Measurements from ENCODE around the gene SCAI. TPM values are rescaled to one million over a fixed set of nuclear protein-coding genes. Genes with fewer than 3 reads are reported as not detected.

SCAI gene
- total RNA-seq, 4 donors from 2014 or later, result 5.6 to 10.4 (median 7.8) TPM

DNA sequence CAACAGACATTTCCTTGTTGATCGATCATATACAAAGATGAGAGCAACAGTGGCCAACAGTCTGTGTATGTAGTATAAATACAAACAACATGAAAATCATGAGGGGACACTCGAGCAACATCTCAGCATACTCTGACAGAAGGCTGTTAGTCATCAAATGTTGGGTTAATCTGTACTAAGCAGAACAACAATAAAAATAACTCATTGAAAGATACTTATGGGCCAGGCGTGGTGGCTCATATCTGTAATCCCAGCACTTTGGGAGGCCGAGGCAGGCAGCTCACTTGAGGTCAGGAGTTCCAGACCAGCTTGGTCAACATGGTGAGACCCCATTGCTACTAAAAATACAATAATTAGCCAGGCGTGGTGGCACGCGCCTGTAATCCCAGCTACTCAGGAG, 67.3 kb downstream of the SCAI start:
- DNase-seq (ENCODE audit: extremely low spot score), result no peak
- intact Hi-C loops (cut with DNase I), result no loop called here
- no peak for TF ChIP-seq EP300 (IDR thresholded peaks at IDR 0.05)
- no peak for TF ChIP-seq POLR2AphosphoS5 (IDR thresholded peaks at IDR 0.05)
- TF ChIP-seq, protein P1, sequence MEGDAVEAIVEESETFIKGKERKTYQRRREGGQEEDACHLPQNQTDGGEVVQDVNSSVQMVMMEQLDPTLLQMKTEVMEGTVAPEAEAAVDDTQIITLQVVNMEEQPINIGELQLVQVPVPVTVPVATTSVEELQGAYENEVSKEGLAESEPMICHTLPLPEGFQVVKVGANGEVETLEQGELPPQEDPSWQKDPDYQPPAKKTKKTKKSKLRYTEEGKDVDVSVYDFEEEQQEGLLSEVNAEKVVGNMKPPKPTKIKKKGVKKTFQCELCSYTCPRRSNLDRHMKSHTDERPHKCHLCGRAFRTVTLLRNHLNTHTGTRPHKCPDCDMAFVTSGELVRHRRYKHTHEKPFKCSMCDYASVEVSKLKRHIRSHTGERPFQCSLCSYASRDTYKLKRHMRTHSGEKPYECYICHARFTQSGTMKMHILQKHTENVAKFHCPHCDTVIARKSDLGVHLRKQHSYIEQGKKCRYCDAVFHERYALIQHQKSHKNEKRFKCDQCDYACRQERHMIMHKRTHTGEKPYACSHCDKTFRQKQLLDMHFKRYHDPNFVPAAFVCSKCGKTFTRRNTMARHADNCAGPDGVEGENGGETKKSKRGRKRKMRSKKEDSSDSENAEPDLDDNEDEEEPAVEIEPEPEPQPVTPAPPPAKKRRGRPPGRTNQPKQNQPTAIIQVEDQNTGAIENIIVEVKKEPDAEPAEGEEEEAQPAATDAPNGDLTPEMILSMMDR (IDR thresholded peaks at IDR 0.05), result no peak
- no peak for TF ChIP-seq POLR2A (IDR thresholded peaks at IDR 0.05; ENCODE audit: low read depth)
- Histone ChIP-seq H3K27me3 (no peaks in the 10 kb centered on the region), H3K27ac (replicated peaks in 1 of 4) (no peak overlapping the region), H3K4me1 (no peaks in the 10 kb centered on the region), H3K9me3 (no peaks in the 10 kb centered on the region), H3K36me3 (no peaks in the 10 kb centered on the region), H3K4me3 (no peak overlapping the region)
- WGBS, result 83% methylated on average over 7 of the region's 7 CpGs

DNA sequence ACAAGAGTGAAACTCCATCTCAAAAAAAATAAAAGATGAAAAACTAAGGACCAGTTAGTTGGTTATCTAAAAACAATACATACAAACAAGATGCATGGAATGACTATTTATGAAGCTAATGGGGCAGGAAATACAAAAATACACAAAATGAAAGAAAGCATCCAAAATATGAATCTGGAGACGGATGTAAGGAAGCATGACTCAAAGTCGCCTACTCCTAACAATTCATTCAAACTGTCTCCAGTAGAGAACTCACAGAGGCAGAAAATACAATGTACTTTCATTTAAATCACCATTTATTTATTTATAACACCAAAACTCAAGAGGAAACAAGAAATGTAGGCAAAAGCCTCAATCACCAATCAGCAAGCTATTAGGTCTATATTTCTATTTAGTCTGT, 68.4 kb downstream of the SCAI start:
- no peaks in the 10 kb centered on the region for H3K36me3 ChIP-seq
- TF ChIP-seq POLR2A (IDR thresholded peaks at IDR 0.05; ENCODE audit: low read depth), result no peak
- no peak for TF ChIP-seq EP300 (IDR thresholded peaks at IDR 0.05)
- no peak for TF ChIP-seq POLR2AphosphoS5 (IDR thresholded peaks at IDR 0.05)
- TF ChIP-seq, protein P1 (IDR thresholded peaks at IDR 0.05), result no peak
- no peak overlapping the region for H3K27ac ChIP-seq (replicated peaks in 1 of 4)
- DNase-seq (ENCODE audit: extremely low spot score), result no peak
- no peak overlapping the region for H3K4me3 ChIP-seq
- 76% methylated on average over 2 of the region's 2 CpGs for WGBS
- intact Hi-C loops (cut with DNase I), result no loop called here
- no peaks in the 10 kb centered on the region for H3K9me3 ChIP-seq
- H3K27me3 ChIP-seq, result no peaks in the 10 kb centered on the region
- H3K4me1 ChIP-seq, result no peaks in the 10 kb centered on the region

DNA sequence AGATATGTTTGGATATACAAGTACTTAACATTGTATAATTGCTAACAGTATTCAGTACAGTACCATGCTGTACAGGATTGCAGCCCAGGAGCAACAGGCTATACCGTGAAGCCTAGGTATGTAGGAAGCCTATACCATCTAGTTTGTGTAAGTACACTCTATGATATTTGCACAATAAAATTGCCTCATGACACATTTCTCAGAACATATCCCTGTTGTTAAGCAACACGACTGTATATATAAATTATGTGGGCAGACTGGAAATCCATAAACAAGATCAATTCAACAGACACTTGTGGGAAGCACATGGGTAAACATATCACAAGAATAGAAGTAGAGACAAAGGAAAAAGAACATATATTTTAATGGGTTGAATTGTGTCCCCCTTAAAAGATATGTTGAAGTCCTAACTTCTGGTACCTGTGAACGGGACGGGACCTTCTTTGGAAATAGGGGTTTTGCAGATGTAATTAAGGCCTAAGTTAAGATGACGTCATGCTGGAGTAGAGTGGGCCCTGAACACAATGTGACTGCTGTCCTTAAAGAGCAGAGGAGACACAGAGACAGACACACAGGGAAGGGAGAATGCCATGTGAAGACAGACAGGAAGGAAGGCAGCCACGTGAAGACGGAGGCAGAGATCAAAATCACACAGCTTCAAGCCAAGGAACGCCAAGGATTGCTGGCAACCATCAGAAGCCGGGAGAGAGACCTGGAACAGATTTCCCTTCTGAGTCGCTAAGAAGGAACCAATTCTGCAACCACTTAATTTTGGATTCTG, 76.3 kb downstream of the SCAI start:
- H3K4me1 ChIP-seq, result peaks cover 0 to 15% (median 9%) of the 10 kb centered on the region in 4 donors
- 43% methylated on average over 10 of the region's 10 CpGs for WGBS
- no peaks in the 10 kb centered on the region for H3K27me3 ChIP-seq
- peaks cover 0 to 4% (median 0%) of the 10 kb centered on the region in 4 donors for H3K9me3 ChIP-seq
- no peak for DNase-seq (ENCODE audit: extremely low spot score)
- intact Hi-C loops (cut with DNase I), result loop anchor here (10.0 kb wide), 1 partner anchor 78 kb away; the partner anchor contains the start of gene SCAI
- peak overlapping the region; percentile 10 to 57 (median 43) for H3K27ac ChIP-seq (replicated peaks in 1 of 4)
- H3K4me3 ChIP-seq, result no peak overlapping the region
- H3K36me3 ChIP-seq, result no peaks in the 10 kb centered on the region
- TF ChIP-seq, protein P1 (IDR thresholded peaks at IDR 0.05), result no peak
- peak in 1 of 2 donors; percentile 15 for TF ChIP-seq POLR2AphosphoS5 (IDR thresholded peaks at IDR 0.05)
- no peak for TF ChIP-seq POLR2A (IDR thresholded peaks at IDR 0.05; ENCODE audit: low read depth)
- TF ChIP-seq EP300 (IDR thresholded peaks at IDR 0.05), result no peak

DNA sequence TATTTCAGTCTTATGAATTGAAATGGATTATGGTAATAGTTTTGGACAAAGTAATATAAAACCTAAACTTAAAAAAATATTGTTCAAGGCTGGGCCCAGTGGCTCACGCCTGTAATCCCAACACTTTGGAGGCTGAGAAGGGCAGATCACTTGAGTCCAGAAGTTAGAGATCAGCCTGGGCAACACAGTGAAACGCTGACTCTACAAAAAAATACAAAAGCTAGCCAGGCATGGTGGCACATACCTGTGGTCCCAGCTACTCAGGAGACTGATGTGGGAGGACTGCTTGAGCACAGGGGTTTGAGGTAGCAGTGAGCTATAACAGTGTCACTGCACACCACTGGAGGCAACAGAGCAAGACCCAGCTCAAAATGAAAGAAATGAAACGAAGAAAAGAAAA, 81.9 kb downstream of the SCAI start:
- 96% methylated on average over 3 of the region's 3 CpGs for WGBS
- H3K4me1 ChIP-seq, result no peaks in the 10 kb centered on the region
- intact Hi-C loops (cut with DNase I), result loop anchor here (10.0 kb wide), 1 partner anchor 83 kb away; the partner anchor contains the start of gene SCAI

More for the DNA sequence above, 81.9 kb downstream of the SCAI start:
- H3K36me3 ChIP-seq, result no peaks in the 10 kb centered on the region
- H3K4me3 ChIP-seq, result no peak overlapping the region
- TF ChIP-seq POLR2AphosphoS5 (IDR thresholded peaks at IDR 0.05) (no peak), EP300 (IDR thresholded peaks at IDR 0.05) (no peak), POLR2A (IDR thresholded peaks at IDR 0.05; ENCODE audit: low read depth) (no peak)
- TF ChIP-seq, protein P1 (IDR thresholded peaks at IDR 0.05), result no peak
- H3K9me3 ChIP-seq, result peaks cover 0 to 4% (median 0%) of the 10 kb centered on the region in 4 donors
- DNase-seq (ENCODE audit: extremely low spot score), result no peak
- no peak overlapping the region for H3K27ac ChIP-seq (replicated peaks in 1 of 4)
- no peaks in the 10 kb centered on the region for H3K27me3 ChIP-seq
